ENCODE data around the gene ROCK2.

The ROCK2 gene

DNA sequence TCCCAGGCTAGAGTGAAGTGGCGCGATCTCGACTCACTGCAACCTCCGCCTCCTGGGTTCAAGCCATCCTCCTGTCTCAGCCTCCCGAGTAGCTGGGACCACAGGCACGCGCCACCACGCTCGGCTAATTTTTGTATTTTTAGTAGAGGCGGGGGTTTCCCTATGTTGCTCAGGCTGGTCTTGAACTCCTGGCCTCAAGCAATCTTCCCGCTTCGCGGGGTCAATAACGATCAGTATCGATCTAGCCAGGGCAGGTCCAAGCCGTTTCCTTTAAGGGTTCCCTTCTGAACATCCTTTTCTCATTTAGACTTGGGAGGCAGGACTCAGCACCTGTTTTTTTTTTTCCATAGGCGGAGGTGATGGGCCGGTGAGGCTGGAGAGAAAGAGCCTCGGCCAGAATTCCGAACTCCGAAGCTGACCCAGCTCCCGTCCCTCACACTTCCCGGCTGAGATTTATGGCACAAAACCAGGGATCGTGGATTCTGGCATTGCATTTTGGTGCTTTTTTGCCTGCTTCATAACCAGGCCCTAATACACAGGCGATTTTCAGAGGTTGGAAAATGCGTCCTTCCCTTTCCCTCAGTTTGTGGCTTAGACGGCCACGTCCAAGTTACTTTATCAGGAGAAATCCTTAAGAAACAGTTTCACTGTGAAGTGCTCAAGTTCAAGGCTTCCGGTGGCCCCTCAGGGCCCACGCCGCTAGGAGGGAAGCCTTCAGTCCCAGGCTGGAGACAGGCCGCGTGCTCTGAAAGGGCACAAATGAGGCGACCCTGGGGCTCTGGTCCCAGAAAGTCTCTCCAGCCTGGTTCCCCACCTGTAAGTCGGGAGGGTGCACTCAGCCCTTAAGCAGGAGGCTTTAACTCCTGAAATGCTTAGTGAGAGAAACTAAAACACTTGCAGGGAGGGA lies 190.2 kb downstream of the ROCK2 start:
- peak overlapping the region; percentile 74 for H3K4me3 ChIP-seq (ENCODE audit: low read depth, low read length)
- TF ChIP-seq, protein P1, sequence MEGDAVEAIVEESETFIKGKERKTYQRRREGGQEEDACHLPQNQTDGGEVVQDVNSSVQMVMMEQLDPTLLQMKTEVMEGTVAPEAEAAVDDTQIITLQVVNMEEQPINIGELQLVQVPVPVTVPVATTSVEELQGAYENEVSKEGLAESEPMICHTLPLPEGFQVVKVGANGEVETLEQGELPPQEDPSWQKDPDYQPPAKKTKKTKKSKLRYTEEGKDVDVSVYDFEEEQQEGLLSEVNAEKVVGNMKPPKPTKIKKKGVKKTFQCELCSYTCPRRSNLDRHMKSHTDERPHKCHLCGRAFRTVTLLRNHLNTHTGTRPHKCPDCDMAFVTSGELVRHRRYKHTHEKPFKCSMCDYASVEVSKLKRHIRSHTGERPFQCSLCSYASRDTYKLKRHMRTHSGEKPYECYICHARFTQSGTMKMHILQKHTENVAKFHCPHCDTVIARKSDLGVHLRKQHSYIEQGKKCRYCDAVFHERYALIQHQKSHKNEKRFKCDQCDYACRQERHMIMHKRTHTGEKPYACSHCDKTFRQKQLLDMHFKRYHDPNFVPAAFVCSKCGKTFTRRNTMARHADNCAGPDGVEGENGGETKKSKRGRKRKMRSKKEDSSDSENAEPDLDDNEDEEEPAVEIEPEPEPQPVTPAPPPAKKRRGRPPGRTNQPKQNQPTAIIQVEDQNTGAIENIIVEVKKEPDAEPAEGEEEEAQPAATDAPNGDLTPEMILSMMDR (IDR thresholded peaks at IDR 0.05; ENCODE audit: low read depth, low read length, missing control alignments) = no peak
- no peak for DNase-seq (ENCODE audit: low read depth)

- DNase-seq (ENCODE audit: low read depth) = no peak
- TF ChIP-seq, protein P1 (IDR thresholded peaks at IDR 0.05; ENCODE audit: low read depth, low read length, missing control alignments) = no peak
- H3K4me3 ChIP-seq (ENCODE audit: low read depth, low read length) = no peak overlapping the region
Measured at GRCh38 chr2:11152591-11152990, 191.8 kb downstream of the ROCK2 start.

GRCh38 chr2:11147263-11147662 lies 197.2 kb downstream of the ROCK2 start:
- DNase-seq (ENCODE audit: low read depth) = no peak
- no peak overlapping the region for H3K4me3 ChIP-seq (ENCODE audit: low read depth, low read length)
- TF ChIP-seq, protein P1 (IDR thresholded peaks at IDR 0.05; ENCODE audit: low read depth, low read length, missing control alignments) = no peak

DNA sequence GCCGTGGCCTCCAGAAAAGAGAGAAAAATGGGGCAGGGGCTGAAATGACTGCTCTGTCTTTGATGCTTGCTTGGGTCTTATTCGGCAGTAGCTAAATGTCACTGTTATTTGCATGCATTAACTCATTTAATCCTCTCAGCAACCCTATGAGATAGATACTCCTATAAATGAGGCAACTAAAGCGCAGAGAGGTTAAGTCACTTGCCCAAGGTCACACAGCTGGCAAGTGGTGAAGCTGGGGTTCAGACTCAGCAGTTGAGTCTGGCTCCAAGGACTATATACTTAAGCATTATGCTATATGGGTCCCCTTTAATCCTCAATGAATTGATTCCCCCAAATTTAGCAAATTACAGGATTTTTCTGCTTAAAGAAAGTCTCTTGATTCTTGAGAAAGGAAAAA lies 198.4 kb downstream of the ROCK2 start:
- TF ChIP-seq, protein P1 (IDR thresholded peaks at IDR 0.05; ENCODE audit: low read depth, low read length, missing control alignments) = no peak
- no peak for DNase-seq (ENCODE audit: low read depth)
- H3K4me3 ChIP-seq (ENCODE audit: low read depth, low read length) = no peak overlapping the region

- H3K4me3 ChIP-seq (ENCODE audit: low read depth, low read length) = no peak overlapping the region
- no peak for DNase-seq (ENCODE audit: low read depth)
- TF ChIP-seq, protein P1 (IDR thresholded peaks at IDR 0.05; ENCODE audit: low read depth, low read length, missing control alignments) = no peak
Measured at GRCh38 chr2:11145350-11145749, 199.1 kb downstream of the ROCK2 start.

DNA sequence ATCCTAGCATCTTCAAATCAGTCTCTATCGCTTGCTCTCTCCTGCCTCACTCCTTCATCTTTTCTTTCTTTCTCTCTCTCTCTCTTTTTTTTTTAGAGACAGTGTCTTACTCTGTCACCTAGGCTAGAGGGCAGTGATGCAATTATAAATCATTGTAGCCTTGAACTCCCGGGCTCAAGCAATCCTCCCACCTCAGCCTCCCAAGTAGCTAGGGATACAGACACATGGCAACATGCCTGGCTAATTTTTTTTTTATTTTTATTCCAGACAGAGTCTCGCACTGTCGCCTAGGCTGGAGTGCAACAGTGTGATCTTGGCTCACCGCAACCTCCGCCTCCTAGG lies 199.7 kb downstream of the ROCK2 start:
- no peak overlapping the region for H3K4me3 ChIP-seq (ENCODE audit: low read depth, low read length)
- TF ChIP-seq, protein P1 (IDR thresholded peaks at IDR 0.05; ENCODE audit: low read depth, low read length, missing control alignments) = no peak
- no peak for DNase-seq (ENCODE audit: low read depth)

All from GM12864 (cell line).